Ramos (cell line): ENCODE results near the gene PDE3A.
"Not testable (repeated sequence)": the region's sequence is repeated elsewhere in the genome, so short reads cannot be mapped to it uniquely, and the experiment has no call there.

ENCODE experiments used
- in situ Hi-C: fragments of 300-500 bp; cut with MboI; formaldehyde crosslinking; loops from one replicate; pipeline ENCODE4 v1.14.3; 2022; ENCODE audit warnings: low sequenced_read_pairs; ENCODE audit not compliant: unreplicated experiment

PDE3A gene

GRCh38 chr12:20372326-20373096, 4.2 kb downstream of the PDE3A start:
- in situ Hi-C loops = no loop called here

- in situ Hi-C loops = no loop called here
Measured at GRCh38 chr12:20374795-20375194, 6.5 kb downstream of the PDE3A start.

GRCh38 chr12:20375560-20375959, 7.2 kb downstream of the PDE3A start:
- in situ Hi-C loops = no loop called here

GRCh38 chr12:20376984-20377383, 8.6 kb downstream of the PDE3A start:
- in situ Hi-C loops = no loop called here

- in situ Hi-C loops = no loop called here
Measured at GRCh38 chr12:20377750-20378149, 9.4 kb downstream of the PDE3A start.

GRCh38 chr12:20382117-20382516, 13.8 kb downstream of the PDE3A start:
- in situ Hi-C loops = no loop called here

- in situ Hi-C loops = no loop called here
Measured at GRCh38 chr12:20383612-20384011, 15.3 kb downstream of the PDE3A start.

GRCh38 chr12:20384836-20385235, 16.5 kb downstream of the PDE3A start:
- in situ Hi-C loops = not testable (repeated sequence)

- in situ Hi-C loops = no loop called here
Measured at GRCh38 chr12:20390846-20391245, 22.5 kb downstream of the PDE3A start.

- in situ Hi-C loops = no loop called here
Measured at GRCh38 chr12:20392339-20392738, 24.0 kb downstream of the PDE3A start.

- in situ Hi-C loops = no loop called here
Measured at GRCh38 chr12:20393707-20394106, 25.4 kb downstream of the PDE3A start.

- in situ Hi-C loops = no loop called here
Measured at GRCh38 chr12:20395791-20396550, 27.6 kb downstream of the PDE3A start.

GRCh38 chr12:20398686-20399085, 30.3 kb downstream of the PDE3A start:
- in situ Hi-C loops = no loop called here

- in situ Hi-C loops = no loop called here
Measured at GRCh38 chr12:20400003-20400402, 31.7 kb downstream of the PDE3A start.

GRCh38 chr12:20403230-20403629, 34.9 kb downstream of the PDE3A start:
- in situ Hi-C loops = no loop called here

- in situ Hi-C loops = no loop called here
Measured at GRCh38 chr12:20404576-20405346, 36.4 kb downstream of the PDE3A start.

GRCh38 chr12:20409607-20410377, 41.5 kb downstream of the PDE3A start:
- in situ Hi-C loops = no loop called here

- in situ Hi-C loops = no loop called here
Measured at GRCh38 chr12:20410734-20411133, 42.4 kb downstream of the PDE3A start.

- in situ Hi-C loops = no loop called here
Measured at GRCh38 chr12:20411345-20411744, 43.0 kb downstream of the PDE3A start.

- in situ Hi-C loops = no loop called here
Measured at GRCh38 chr12:20415028-20415427, 46.7 kb downstream of the PDE3A start.
